Hematopoietic multipotent progenitor cell treated with erythropoietin and hydrocortisone succinate and interleukin-3 and kit ligand, for 4 days (in vitro differentiated cells): ENCODE data around the gene VAV3.

Experiments
- DNase-seq: peaks from one replicate; pipeline ENCODE4 v3.0.0-alpha.2; 2015

The VAV3 gene

DNA sequence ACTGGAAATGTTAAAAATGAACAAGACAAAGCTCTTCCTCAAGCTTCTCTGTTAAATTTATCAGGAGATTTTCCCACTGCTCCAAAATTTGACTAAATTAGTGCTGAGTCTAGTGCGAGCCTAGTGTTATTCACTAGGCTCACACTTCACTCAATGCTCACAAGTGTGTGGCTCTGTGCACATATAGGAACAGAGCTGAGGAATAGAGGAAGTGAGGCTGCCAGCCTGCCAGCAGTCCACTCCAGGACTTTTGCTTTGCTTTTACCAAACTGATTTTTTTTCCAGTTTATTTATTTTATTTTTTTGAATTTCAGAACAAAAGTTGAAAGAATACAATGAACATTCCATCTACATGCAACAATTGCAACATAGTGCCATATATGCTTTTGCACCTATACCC, 87.2 kb downstream of the VAV3 start:
- peak; percentile 77 for DNase-seq

DNA sequence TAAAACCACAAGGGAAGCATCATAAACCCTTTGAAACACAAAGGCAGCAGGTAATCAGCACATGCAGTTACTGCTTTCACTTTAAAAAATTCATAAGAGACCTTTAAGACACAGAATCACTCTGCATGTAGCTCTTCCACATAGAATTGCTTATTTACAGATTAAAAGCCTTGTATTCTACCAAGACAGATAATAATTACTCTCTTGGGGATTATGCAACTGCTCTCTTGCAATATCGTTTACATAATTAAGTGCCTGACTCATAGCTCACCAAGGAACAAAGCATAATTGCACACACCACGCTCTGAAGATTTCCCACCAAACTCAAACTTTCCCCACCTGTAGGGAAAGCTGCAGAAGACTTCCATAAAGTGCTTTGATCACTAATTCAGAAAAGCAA, 87.9 kb downstream of the VAV3 start:
- DNase-seq, result peak; percentile 82

DNA sequence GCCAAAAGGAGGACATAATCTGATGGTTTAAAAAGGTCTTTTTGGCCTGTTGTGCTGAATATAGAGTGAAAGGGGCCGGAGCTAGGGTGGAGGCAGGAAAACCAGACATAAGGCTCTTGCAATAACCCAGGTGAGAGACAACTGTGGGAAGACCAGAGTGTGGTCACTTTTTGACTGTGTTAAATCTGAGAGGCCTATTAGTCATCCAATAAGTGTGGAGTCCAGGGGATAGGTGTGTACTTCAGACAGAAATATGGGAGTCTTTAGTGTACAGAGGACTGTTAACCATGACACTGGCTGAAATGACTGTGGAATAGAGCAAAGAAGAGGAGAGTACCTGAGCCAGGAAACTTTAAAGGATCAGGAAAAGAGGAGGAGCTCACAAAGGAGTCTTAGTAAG, 89.3 kb downstream of the VAV3 start:
- DNase-seq, result no peak

DNA sequence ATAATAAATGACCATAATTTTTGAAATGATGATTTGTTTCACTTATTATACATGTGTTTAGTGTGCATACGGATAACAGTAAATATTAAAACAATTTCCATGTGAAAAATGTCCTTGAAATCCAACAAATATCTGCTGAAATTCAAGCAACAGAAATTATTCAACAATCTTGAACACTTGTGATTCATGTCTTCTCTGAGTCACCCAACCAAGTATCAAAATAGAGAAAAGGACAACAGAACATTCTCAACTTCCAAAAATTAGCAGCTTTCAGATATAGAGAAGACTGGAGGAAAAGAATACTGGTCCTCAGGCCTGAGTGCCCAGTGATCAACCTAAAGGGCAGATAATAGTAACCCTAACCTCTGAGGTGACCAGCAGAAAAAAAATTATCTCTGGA, 90.8 kb downstream of the VAV3 start:
- DNase-seq, result no peak

DNA sequence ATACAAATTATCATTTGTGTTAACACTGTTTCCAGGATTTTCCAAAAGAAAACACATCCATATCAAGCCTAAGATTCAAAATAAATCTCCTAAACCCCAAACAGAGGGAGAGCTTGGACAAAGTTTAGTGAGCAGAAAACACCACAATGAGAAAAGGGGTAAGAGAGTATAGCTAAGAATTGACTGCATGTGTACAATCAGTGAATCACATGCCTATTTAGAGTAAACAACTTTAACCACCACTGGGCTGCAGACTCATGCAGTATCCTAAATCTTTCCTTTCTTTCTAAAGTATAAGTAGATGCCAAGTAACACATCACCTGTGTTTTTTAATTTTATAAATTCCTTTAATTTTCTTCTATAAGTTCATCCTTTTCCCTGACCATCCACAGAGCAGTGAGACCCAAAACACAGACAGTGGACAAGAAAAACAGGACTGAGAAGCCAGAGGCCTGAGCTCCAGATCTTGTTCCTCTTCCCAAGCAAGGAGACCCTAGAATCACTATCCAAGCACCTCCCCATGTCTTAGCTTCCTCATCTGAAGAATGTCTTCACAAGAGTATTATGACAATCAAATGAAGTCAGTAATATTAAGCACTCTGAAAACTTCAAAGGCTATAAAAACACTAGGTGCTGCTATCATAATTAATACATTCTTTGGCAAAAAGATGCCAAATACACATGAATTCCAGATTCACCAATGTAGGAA, 93.1 kb downstream of the VAV3 start:
- peak; percentile 32 for DNase-seq

DNA sequence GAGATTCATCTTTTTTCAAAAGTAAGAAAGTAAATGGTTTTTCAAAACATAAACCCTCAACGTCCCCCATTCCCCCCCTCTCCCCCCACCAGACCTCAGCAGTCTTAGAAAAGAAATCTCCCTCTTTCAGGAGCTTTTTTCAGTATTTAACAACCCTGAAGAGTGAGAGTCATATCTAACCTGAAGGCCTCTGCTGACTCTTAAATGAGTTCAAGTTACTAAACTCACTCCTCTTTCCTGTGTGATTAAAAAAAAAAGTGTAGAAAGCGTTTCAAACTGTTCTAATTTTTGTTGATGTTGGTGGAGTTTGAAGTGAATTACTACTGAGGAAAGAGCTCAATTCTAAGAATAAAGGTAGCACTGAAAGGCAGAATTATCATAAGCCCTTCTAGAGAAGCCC, 93.7 kb downstream of the VAV3 start:
- DNase-seq, result no peak

DNA sequence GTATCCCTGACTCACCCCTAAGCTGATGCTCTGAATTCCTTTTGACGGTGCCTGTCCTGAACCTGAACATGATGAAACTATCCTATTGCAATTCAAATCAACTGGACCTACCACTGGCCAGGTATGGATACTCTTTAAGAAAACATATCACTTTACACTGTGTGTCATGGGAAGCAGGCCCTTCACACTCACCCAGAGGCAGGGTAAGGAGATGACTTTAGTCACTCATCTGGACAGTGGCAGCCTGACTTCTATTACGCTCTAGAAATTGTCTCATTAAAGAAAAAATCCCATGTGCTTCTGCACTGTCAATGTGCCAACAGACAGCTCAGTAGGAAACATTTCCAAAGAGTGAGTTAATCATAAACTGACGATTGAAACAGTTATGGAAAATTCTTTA, 94.3 kb downstream of the VAV3 start:
- no peak for DNase-seq

DNA sequence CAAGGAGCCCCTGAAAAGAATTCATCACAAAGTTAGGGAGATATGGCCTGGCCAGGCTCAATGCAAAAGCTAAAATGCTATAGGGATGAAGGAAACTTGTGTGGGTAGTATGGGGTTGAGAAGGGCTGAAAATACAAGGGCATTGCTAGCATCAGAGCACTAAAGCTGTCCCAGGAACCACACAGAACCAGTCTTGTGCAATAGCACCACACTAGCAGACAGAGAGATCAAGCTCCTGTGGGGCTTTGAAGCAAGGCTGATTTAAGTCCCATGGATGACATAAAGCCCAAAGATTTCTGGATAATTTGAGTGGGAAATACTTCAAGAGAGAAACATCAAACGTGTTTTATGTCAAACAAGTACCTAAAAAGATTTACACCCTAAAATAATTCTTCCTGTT, 97.1 kb downstream of the VAV3 start:
- peak; percentile 31 for DNase-seq

DNA sequence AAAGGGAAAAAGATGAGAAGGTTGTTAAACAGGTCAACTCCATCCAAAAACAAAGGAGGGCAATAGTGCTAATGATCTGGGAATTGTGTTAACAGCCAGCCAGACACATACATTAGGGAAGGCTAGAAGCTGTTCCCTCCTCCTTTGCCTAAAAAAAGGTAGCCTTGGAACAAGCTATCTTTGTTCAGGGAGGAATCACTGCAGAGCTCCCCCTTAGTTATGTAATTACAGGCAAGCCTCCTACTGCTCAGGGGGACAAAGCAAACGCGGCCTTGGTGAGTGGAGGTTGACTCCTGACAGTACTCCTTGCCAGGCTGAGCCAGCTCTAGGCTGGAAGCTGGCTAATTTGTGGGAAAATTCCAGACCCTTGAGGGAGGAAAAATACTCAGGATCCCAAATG, 97.6 kb downstream of the VAV3 start:
- DNase-seq, result no peak

DNA sequence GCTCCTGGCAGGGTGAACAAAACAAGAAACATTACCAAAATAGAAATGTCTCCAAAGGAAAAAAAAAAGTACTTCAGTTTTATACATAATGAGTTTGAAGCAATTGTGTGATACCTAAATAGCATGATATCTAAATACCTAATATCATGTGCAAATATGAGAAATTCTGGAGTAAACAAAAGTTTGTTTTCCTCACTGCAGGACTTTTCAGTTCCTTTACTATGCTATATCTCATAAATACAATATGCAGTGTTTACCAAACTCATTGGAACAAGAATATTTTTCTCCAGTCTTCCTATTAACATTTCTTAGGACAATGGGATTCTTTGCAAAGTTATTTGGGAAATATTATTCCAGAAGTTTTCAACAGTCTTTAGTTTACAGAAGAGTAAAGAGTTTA, 98.1 kb downstream of the VAV3 start:
- DNase-seq, result no peak

DNA sequence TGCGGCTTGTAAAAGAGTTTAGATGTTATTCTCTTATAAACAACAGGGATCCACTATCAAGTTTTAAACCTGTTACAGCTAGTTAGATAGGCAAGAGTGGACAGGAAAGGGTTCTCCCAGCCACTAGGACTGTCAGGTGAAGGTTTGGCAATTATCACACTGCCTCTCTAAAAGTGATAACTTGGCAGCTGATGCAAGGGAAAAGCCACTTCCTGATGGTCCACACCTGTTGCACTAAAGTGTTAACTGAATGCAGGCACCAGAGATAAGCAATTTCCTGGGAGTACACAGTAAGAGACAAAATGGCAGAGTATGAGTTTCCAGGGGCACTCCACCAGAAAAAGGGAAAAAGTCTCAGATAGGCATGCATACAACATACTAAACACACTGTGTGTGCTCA, 99.4 kb downstream of the VAV3 start:
- no peak for DNase-seq

DNA sequence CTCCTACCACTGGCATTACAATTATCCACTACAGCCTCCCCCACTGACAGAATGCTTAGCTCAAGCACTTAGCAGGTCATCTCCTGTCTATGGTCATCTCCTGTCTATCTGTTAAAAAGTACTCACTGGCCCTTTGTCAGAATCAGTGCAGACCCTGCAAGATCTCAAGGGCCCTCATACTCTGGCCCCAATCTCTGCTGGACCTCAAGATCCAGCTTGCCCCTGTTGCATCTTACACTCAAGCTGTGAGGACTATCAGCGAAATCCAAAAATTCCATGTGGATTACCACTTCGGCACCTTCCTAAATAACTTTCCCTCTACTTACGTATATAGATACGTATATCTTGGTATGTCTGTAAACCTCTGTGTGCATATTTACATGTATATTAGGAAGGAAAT, 101.6 kb downstream of the VAV3 start:
- DNase-seq, result no peak

DNA sequence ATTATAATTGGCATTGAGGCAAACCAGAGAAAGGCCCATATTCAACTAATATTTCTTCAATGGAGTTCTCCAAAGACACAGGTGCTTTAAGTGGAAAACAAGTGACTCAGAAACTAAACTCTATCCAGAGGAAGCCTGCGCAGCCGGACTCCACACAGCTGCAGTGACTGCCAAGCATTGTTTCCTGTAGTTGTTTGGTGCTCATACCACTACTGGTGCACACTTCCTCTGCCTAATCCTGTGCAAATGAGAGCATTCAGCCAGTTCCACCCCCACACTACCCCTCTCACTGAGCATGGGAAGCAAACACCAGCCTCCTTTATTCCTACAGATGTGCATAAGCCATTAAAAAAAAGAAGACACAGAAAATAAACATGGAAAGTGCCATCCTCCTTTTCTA, 102.9 kb downstream of the VAV3 start:
- DNase-seq, result peak; percentile 53

DNA sequence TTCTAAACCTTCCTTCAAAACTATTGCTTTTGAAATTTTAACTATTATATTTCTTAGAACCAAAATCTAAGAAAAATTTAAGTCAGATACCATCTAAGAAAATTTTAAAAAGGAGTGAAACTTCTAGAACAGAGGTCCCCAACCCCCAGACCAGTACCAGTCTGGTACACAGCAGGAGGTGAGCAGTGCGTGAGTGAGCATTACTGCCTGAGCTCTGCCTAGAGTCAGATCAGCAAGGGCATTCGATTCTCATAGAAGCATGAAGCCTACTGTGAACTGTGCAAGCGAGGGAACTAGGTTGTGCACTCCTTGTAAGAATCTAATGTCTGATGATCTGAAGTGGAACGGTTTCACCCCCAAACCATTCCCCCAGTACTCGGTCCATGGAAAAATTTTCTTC, 106.7 kb downstream of the VAV3 start:
- no peak for DNase-seq

DNA sequence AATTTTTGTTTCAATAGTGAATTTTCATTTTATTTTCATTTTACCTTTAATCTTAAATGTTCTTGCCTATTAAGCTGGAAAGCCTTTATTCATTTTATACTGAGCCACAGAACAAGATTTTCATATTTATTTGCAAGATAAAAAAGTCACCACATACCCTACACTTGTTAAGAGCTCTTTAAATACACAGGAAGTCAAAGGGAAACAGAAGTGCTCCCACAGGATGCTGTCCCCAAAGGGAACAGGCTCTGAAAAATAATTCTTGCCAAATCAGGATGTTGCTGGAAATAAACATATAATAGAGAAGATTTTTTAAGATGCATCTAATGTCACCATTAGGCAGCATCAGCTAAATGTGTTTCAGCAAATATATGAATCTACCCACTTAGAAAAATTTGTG, 113.6 kb downstream of the VAV3 start:
- DNase-seq, result no peak

DNA sequence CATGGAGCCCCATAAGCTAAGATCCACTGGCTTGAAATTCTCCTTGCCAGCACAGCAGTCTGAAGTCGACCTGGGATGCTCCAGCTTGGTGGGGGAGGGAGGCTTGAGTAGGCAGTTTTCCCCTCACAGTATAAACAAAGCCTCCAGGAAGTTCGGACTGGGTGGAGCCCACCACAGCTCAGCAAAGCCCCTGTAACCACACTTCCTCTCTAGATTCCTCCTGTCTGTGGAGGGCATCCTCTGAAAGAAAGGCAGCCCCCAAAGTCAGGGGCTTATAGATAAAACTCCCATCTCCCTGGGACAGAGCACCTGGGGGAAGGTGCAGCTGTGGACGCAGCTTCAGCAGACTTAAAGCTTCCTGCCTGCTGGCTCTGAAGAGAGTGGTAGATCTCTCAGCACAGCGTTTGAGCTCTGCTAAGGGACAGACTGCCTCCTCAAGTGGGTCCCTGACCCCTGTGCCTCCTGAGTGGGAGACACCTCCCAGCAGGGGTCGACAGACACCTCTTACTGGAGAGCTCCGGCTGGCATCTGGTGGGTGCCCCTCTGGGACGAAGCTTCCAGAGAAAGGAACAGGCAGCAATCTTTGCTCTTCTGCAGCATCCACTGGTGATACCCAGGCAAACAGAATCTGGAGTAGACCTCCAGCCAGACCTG, 120.3 kb downstream of the VAV3 start:
- peak; percentile 82 for DNase-seq

DNA sequence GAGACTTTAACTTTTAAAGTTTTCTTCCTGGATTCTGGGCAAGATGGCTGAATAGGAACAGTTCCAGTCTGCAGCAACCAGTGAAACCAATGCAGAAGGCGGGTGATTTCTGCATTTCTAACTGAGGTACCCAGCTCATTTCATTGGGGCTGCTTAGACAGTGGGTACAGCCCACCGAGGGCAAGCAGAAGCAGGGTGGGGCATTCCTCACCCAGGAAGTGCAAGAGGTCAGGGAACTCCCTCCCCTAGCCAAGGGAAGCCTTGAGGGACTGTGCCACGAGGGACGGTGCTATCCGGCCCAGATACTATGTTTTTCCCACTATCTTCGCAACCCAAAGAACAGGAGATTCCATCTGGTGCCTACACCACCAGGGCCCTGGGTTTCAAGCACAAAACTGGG, 121.0 kb downstream of the VAV3 start:
- peak; percentile 21 for DNase-seq

DNA sequence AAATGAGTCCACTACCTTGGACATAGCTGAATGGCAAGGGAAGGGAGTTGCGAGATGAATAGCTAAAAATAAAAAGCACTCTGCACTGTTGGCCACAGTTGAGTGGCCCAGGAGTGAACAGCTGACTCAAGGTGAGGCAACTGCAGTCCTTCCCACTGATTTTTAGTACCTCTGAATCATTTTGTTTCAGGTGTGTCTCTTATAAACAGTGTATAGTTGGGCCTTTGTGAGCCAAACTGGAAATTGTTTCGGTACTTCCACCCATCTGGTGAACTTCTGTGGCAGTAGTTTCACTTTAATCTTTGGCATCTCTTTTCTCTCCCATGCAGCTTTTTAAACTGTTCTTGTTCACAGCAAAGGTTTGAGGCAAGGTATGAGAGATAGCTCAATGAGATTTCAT, 122.7 kb downstream of the VAV3 start:
- peak; percentile 23 for DNase-seq

DNA sequence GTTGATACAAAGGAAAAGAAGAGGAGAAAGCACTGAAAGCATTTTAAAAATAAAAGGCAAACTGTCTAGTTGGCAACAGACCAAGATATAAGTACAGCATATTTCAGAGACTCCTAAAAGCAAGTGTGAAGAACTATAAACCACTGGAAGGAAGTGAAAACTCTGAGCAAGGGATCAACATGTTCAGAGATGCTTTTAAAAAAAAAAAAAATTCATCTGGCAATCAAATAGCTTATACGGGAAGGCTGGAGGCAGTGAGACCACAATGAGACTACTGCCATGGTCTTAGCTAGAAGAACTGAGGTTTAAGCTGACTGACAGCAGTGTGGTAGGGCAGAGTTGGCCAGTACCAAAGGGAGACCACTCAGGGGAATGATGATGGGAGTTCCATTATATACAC, 124.3 kb downstream of the VAV3 start:
- DNase-seq, result peak; percentile 62

DNA sequence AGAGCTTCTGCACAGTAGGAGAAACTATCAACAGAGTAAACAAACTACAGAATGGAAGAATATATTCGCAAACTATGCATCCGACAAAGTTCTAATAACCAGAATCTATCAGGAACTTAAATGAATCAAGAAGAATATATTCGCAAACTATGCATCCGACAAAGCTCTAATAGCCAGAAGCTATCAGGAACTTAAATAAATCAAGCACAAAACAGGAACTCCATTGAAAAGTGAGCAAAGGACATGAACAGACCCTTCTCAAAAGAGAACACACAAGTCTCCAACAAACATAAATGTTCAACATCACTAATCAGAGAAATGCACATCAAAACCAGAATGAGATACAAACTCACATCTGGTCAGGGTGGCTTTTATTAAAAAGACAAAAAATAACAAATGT, 126.9 kb downstream of the VAV3 start:
- DNase-seq, result peak; percentile 53

DNA sequence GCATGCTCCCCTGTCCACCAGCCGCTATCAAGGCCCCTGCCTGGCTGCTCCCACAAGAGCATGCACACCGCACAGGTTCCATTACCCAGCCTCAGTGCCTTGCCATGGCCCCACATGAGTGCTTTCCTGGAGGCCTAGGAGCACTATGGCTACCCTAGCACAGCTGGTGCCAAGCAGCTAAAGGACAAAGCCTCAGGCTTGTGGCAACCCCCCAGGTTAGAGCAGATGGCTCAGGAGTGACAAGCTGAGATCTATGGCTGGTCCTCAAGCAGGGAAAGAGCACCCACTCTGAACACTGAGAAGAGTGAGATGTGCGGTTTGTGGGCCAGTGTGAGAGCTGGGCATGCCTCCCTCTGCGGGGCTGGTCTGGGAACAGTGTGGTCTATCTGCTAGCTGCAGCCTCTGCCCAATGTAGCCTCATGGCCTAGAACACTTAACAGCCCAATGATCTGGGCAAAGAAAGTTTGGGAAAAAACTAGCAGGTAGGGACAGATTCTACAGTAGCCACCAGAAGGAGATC, 129.8 kb downstream of the VAV3 start:
- DNase-seq, result no peak

DNA sequence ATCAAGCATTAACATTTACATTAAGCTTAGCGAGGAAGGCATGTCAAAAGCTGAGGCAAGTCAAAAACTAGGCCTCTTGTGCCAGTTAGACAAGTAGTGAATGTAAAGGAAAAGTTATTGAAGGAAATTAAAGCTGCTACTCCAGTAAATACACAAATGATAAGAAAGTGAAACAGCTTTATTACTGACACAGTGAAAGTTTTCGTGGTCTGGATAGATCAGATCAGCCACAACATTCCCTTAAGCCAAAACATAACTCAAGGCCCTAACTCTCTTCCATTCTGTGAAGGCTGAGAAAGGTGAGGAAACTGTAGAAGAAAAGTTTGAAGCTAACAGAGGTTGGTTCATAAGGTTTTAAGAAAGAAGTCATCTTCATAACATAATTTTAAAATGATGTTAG, 131.9 kb downstream of the VAV3 start:
- peak; percentile 47 for DNase-seq

DNA sequence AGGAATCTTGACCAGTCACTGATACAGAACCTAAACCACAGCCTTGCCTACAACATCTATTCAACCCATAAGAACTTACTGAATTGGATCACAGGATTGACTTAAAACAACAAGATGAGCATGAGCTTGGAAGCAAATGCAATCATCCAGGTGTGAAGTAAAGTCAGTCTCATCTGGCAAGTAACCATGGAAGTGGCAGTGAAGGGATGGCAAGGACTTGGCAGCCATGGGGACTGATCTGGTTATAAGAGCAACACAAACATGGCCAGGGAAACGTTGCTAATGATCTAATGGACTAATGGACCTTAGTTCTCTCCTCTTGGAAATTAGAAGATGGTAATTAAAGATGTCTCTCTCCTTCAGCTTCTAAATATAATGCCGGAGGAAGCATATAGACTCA, 133.1 kb downstream of the VAV3 start:
- no peak for DNase-seq

DNA sequence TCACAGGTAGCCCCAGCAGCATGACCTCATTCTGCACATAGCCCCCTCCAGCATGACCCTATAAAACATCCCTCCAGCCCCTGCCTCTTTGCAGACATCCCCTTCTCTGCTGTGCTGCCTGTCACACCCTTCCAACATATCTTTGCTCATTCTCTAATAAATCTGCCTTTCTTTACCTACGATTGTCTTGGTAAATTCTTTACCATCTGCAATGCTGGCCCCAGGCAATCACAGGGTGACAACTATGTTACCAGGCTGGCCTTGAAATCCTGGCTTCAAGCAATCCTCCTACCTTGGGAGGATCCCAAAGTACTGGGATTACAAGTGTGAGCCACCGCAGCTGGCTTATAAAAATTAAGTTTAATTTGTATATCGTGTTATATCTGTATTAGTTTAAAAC, 134.5 kb downstream of the VAV3 start:
- no peak for DNase-seq

DNA sequence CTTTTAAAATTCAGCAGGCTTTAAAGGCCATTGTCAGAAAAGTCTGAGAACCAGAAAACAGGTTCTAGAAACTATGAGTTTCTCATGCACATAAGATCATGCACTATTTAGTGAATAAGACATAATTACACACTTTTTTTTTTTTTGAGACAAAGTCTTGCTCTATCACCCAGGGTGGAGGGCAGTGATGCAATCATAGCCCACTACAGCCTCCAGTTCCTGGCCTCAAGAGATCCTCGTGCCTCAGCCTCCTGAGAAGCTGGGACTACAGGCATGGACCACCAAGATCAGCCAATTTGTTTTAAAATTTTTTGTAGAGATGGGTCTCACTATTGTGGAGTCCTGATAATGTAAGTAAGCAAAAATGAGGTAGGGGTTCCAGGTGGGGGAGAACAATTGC, 134.9 kb downstream of the VAV3 start:
- DNase-seq, result no peak
